H9 (cell line): ENCODE data around the gene ENOX1. TPM values are rescaled to one million over a fixed set of nuclear protein-coding genes. Genes with fewer than 3 reads are reported as not detected.

Source experiments
- DNase-seq: peaks from one replicate; pipeline ENCODE4 v3.0.0-alpha.2; 2017
- H2AFZ ChIP-seq: one replicate; pipeline ENCODE4 v1.6.1; 2013; ENCODE audit warnings: mild to moderate bottlenecking, low read length, control low read depth, moderate library complexity
- H2AK5ac ChIP-seq: 2 replicates; pipeline ENCODE4 v1.6.1; 2013; ENCODE audit warnings: low read length, control low read depth, mixed read lengths; ENCODE audit not compliant: insufficient read length
- H2BK120ac ChIP-seq: one replicate; pipeline ENCODE4 v1.6.1; 2013; ENCODE audit warnings: low read depth, mild to moderate bottlenecking, low read length, control low read depth, inconsistent platforms; ENCODE audit not compliant: poor library complexity, severe bottlenecking
- H2BK12ac ChIP-seq: 2 replicates; pipeline ENCODE4 v1.6.1; 2013; ENCODE audit warnings: low read length, control low read depth, mixed read lengths, low read depth; ENCODE audit not compliant: insufficient read length
- H2BK15ac ChIP-seq: 2 replicates; pipeline ENCODE4 v1.6.1; 2013; ENCODE audit warnings: low read depth, low read length, control low read depth
- H2BK20ac ChIP-seq: one replicate; pipeline ENCODE4 v1.6.1; 2013; ENCODE audit warnings: low read depth, mild to moderate bottlenecking, low read length, control low read depth, inconsistent platforms; ENCODE audit not compliant: poor library complexity, severe bottlenecking
- H2BK5ac ChIP-seq: 2 replicates; pipeline ENCODE4 v1.6.1; 2013; ENCODE audit warnings: low read length, control low read depth, mixed read lengths; ENCODE audit not compliant: insufficient read length
- H3K14ac ChIP-seq: 2 replicates; pipeline ENCODE4 v1.6.1; 2013; ENCODE audit warnings: low read length, control low read depth; ENCODE audit not compliant: insufficient read depth
- H3K18ac ChIP-seq: 2 replicates; pipeline ENCODE4 v1.6.1; 2013; ENCODE audit warnings: low read depth, mild to moderate bottlenecking, mixed read lengths, low read length, control low read depth; ENCODE audit not compliant: insufficient read length
- H3K23ac ChIP-seq: 2 replicates; pipeline ENCODE4 v1.6.1; 2013; ENCODE audit warnings: low read length, control low read depth, mixed read lengths, low read depth; ENCODE audit not compliant: insufficient read length
- H3K23me2 ChIP-seq: 2 replicates; pipeline ENCODE4 v1.6.1; 2013; ENCODE audit warnings: low read depth, mild to moderate bottlenecking, mixed read lengths, low read length, control low read depth; ENCODE audit not compliant: insufficient read length, poor library complexity, severe bottlenecking
- H3K27ac ChIP-seq: 2 replicates; pipeline ENCODE4 v1.5.1; 2013; ENCODE audit warnings: low read length, control low read depth, mixed read lengths, low read depth; ENCODE audit not compliant: insufficient read length
- H3K27me3 ChIP-seq: 2 replicates; pipeline ENCODE4 v1.6.1; 2013; ENCODE audit warnings: low read length, control low read depth, inconsistent platforms; ENCODE audit not compliant: insufficient read depth
- H3K4ac ChIP-seq: 2 replicates; pipeline ENCODE4 v1.6.1; 2013; ENCODE audit warnings: low read depth, mild to moderate bottlenecking, control low read depth, inconsistent platforms, low read length, moderate library complexity
- H3K4me1 ChIP-seq: 2 replicates; pipeline ENCODE4 v1.6.1; 2013; ENCODE audit warnings: low read length, control low read depth, inconsistent platforms; ENCODE audit not compliant: insufficient read depth
- H3K4me2 ChIP-seq: 2 replicates; pipeline ENCODE4 v1.6.1; 2013; ENCODE audit warnings: low read length, control low read depth, mixed read lengths; ENCODE audit not compliant: insufficient read length, insufficient read depth
- H3K56ac ChIP-seq: 2 replicates; pipeline ENCODE4 v1.6.1; 2013; ENCODE audit warnings: low read depth, mild to moderate bottlenecking, mixed read lengths, low read length, control low read depth; ENCODE audit not compliant: insufficient read length
- H3K79me1 ChIP-seq: 2 replicates; pipeline ENCODE4 v1.6.1; 2013; ENCODE audit warnings: low read depth, mild to moderate bottlenecking, moderate library complexity, low read length, control low read depth, inconsistent platforms; ENCODE audit not compliant: insufficient read depth, poor library complexity, severe bottlenecking
- H3K79me2 ChIP-seq: 2 replicates; pipeline ENCODE4 v1.6.1; 2013; ENCODE audit warnings: low read length, control low read depth, inconsistent platforms; ENCODE audit not compliant: insufficient read depth
- H3K9ac ChIP-seq: 2 replicates; pipeline ENCODE4 v1.6.1; 2013; ENCODE audit warnings: low read length, control low read depth, mixed read lengths; ENCODE audit not compliant: insufficient read length; ENCODE audit errors: extremely low read depth
- H3K9me3 ChIP-seq: one replicate; pipeline ENCODE4 v1.6.1; 2013; ENCODE audit warnings: low read depth, low read length, inconsistent platforms; ENCODE audit not compliant: control insufficient read depth
- H3T11ph ChIP-seq: one replicate; pipeline ENCODE4 v1.6.1; 2013; ENCODE audit warnings: mild to moderate bottlenecking, low read length, control low read depth, inconsistent platforms
- H4K20me1 ChIP-seq: one replicate; pipeline ENCODE4 v1.6.1; 2013; ENCODE audit not compliant: control insufficient read depth, insufficient read length, insufficient read depth
- H4K5ac ChIP-seq: 2 replicates; pipeline ENCODE4 v1.6.1; 2013; ENCODE audit warnings: low read depth, mild to moderate bottlenecking, mixed read lengths, low read length, control low read depth; ENCODE audit not compliant: insufficient read length
- H4K8ac ChIP-seq: replicated peaks from 2 replicates; pipeline ENCODE4 v1.6.1; 2013; ENCODE audit warnings: low read length, control low read depth, mixed read lengths, low read depth; ENCODE audit not compliant: insufficient read length
- H4K91ac ChIP-seq: 2 replicates; pipeline ENCODE4 v1.6.1; 2013; ENCODE audit warnings: low read depth, mild to moderate bottlenecking, moderate library complexity, mixed read lengths, low read length, control low read depth; ENCODE audit not compliant: insufficient read length
- H3K27ac Mint-ChIP-seq, 3 experiments: 2 replicates in 2 of 3; 3 replicates in 1 of 3; pipeline ENCODE4 v1.8.0; 2020 to 2021; ENCODE audit warnings: mixed read lengths in 3 of 3, mild to moderate bottlenecking in 1 of 3, moderate library complexity in 1 of 3
- H3K27me3 Mint-ChIP-seq: 2 replicates; pipeline ENCODE4 v1.8.0; 2021; ENCODE audit warnings: low read depth, mild to moderate bottlenecking, moderate library complexity, mixed read lengths
- H3K36me3 Mint-ChIP-seq, 3 experiments: 2 replicates in 2 of 3; 3 replicates in 1 of 3; pipeline ENCODE4 v1.8.0; 2020 to 2021; ENCODE audit warnings: low read depth in 3 of 3, mixed read lengths in 3 of 3; ENCODE audit not compliant: insufficient read depth in 1 of 3
- H3K4me1 Mint-ChIP-seq, 2 experiments: 2 replicates each; pipeline ENCODE4 v1.8.0; 2020; ENCODE audit warnings: mixed read lengths in 2 of 2
- H3K4me3 Mint-ChIP-seq, 2 experiments: 2 replicates in 1 of 2; 3 replicates in 1 of 2; pipeline ENCODE4 v1.8.0; 2020 to 2021; ENCODE audit warnings: mild to moderate bottlenecking in 2 of 2, mixed read lengths in 2 of 2, moderate library complexity in 1 of 2
- H3K9me3 Mint-ChIP-seq, 2 experiments: 2 replicates in 1 of 2; 3 replicates in 1 of 2; pipeline ENCODE4 v1.8.0; 2020; ENCODE audit warnings: mild to moderate bottlenecking in 2 of 2, mixed read lengths in 2 of 2, moderate library complexity in 1 of 2
- total RNA-seq: library from RNA; stranded (reverse); gene quantifications from 2 replicates; pipeline ENCODE4 v1.2.1, GENCODE V29; 2021
- TF ChIP-seq, protein P1 (sequence below): fragments of 200-600 bp; sonication (generic); conservative IDR thresholded peaks from 3 replicates; pipeline ENCODE4 v1.8.0; 2021; ENCODE audit warnings: antibody characterized with exemption, mild to moderate bottlenecking

ENOX1 gene
- total RNA-seq, 1 experiment from 2014 or later, result 0.24 TPM

DNA sequence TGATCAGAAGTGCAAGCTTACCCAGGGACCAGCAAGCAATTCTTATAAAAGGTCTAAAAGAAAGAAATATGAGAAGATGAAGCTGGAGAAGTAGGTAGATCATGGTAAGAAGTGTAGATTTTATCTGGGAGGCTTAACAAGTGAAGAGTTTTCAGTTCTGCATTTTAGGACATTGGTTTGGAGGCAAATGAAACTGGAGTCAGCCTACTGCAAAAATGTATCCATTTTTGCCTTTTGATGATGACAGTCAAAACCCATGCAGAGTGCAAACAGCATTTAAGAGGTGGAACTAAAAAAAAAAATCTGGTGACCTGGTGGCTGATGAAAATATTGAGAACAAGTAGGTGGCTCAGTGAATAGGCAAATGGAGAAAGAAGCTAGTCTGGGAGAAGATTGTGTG is 546.5 kb downstream of the ENOX1 start:
- Histone ChIP-seq H3K9ac (no peak overlapping the region), H3K79me2 (no peaks in the 10 kb centered on the region), H3K9me3 (no peaks in the 10 kb centered on the region), H3K23ac (no peak overlapping the region), H4K5ac (no peak overlapping the region), H4K91ac (no peak overlapping the region), H3T11ph (no peak overlapping the region), H3K56ac (no peak overlapping the region), H3K14ac (no peak overlapping the region), H3K18ac (no peak overlapping the region), H3K4me2 (no peak overlapping the region), H2BK5ac (no peak overlapping the region), H3K4ac (no peak overlapping the region), H3K23me2 (no peaks in the 10 kb centered on the region), H2BK15ac (no peak overlapping the region), H2BK20ac (no peak overlapping the region), H2BK120ac (no peak overlapping the region), H4K8ac (no peak overlapping the region), H4K20me1 (no peaks in the 10 kb centered on the region), H3K27me3 (no peaks in the 10 kb centered on the region), H2AFZ (no peak overlapping the region), H2BK12ac (no peak overlapping the region), H3K27ac (no peak overlapping the region), H3K79me1 (no peaks in the 10 kb centered on the region), H2AK5ac (no peak overlapping the region), H3K4me1 (no peaks in the 10 kb centered on the region)
- H3K4me3 Mint-ChIP-seq, result no peak overlapping the region
- TF ChIP-seq, protein P1, sequence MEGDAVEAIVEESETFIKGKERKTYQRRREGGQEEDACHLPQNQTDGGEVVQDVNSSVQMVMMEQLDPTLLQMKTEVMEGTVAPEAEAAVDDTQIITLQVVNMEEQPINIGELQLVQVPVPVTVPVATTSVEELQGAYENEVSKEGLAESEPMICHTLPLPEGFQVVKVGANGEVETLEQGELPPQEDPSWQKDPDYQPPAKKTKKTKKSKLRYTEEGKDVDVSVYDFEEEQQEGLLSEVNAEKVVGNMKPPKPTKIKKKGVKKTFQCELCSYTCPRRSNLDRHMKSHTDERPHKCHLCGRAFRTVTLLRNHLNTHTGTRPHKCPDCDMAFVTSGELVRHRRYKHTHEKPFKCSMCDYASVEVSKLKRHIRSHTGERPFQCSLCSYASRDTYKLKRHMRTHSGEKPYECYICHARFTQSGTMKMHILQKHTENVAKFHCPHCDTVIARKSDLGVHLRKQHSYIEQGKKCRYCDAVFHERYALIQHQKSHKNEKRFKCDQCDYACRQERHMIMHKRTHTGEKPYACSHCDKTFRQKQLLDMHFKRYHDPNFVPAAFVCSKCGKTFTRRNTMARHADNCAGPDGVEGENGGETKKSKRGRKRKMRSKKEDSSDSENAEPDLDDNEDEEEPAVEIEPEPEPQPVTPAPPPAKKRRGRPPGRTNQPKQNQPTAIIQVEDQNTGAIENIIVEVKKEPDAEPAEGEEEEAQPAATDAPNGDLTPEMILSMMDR, result no peak
- peaks cover 5% of the 10 kb centered on the region in 2 experiments; a peak in 2 of 4 replicates for H3K4me1 Mint-ChIP-seq
- no peak overlapping the region for H3K27ac Mint-ChIP-seq
- H3K36me3 Mint-ChIP-seq, result no peaks in the 10 kb centered on the region
- no peaks in the 10 kb centered on the region; the same call in 1 of the 2 replicates for H3K27me3 Mint-ChIP-seq
- no peaks in the 10 kb centered on the region; a peak in 1 of 5 replicates for H3K9me3 Mint-ChIP-seq
- no peak for DNase-seq
